Measurements from ENCODE around the gene IFNL4. TPM values are rescaled to one million over a fixed set of nuclear protein-coding genes. Genes with fewer than 3 reads are reported as not detected.
A peak's percentile ranks its signal among the peaks of the same experiment; 100 is the strongest.
"Not testable (repeated sequence)": the region's sequence is repeated elsewhere in the genome, so short reads cannot be mapped to it uniquely, and the experiment has no call there.

Gene IFNL4
- total RNA-seq, 8 experiments from 2014 or later = 0.14 to 0.19 (median 0.17) TPM; not detected in 5

GRCh38 chr19:39268531-39269223 lies 20.0 kb upstream of the IFNL4 start:
- 0% methylated on average over 1 of the region's 10 CpGs; no CpG with 5 or more reads in 9 of the 10 experiments for WGBS, 10 experiments
- H3K27ac ChIP-seq; H3K4me3 ChIP-seq; in situ Hi-C loops (cut with MboI; ENCODE audit: low pct_unique_long_range_greater_than_20kb in 2 of 9, low sequenced_read_pairs in 9 of 9, unreplicated experiment in 9 of 9); H3K4me1 ChIP-seq (replicated peaks in 1 of 2); ATAC-seq (replicated peaks in 6 of 8): not testable (repeated sequence)

- in situ Hi-C loops (cut with MboI; ENCODE audit: low pct_unique_long_range_greater_than_20kb in 2 of 9, low sequenced_read_pairs in 9 of 9, unreplicated experiment in 9 of 9); H3K4me3 ChIP-seq; H3K27ac ChIP-seq; H3K4me1 ChIP-seq (replicated peaks in 1 of 2): not testable (repeated sequence)
- no CpG with 5 or more reads among the region's 1 CpG for WGBS, 10 experiments
- ATAC-seq (replicated peaks in 6 of 8) = peak in 3 of 8 experiments; percentile 22 to 45 (median 27)
Measured at GRCh38 chr19:39268085-39268484, 19.4 kb upstream of the IFNL4 start, which contains the start of gene IFNL2. Gene IFNL2, plus strand, starts transcription at chr19:39268396. Its CDS starts 173 bp downstream, at chr19:39268569.

- no peak overlapping the region for H3K4me3 ChIP-seq
- in situ Hi-C loops (cut with MboI; ENCODE audit: low pct_unique_long_range_greater_than_20kb in 2 of 9, low sequenced_read_pairs in 9 of 9, unreplicated experiment in 9 of 9) = no loop called here
- 10 to 51% (median 14%) methylated on average over 5 to 21 of the region's 39 CpGs; no CpG with 5 or more reads in 7 of the 10 experiments for WGBS, 10 experiments
- ATAC-seq (replicated peaks in 6 of 8) = peak in 6 of 8 experiments; percentile 6 to 56 (median 34)
- H3K4me1 ChIP-seq (replicated peaks in 1 of 2) = peaks cover 0 to 8% of the 10 kb centered on the region in 2 donors
- no peak overlapping the region for H3K27ac ChIP-seq
Measured at GRCh38 chr19:39265321-39265916, 16.8 kb upstream of the IFNL4 start.

GRCh38 chr19:39264306-39265290 lies 15.9 kb upstream of the IFNL4 start:
- 3 to 14% (median 9%) methylated on average over 5 to 21 of the region's 102 CpGs; no CpG with 5 or more reads in 6 of the 10 experiments for WGBS, 10 experiments
- Histone ChIP-seq H3K27ac (no peak overlapping the region), H3K4me3 (no peak overlapping the region), H3K4me1 (replicated peaks in 1 of 2) (peaks cover 0 to 8% of the 10 kb centered on the region in 2 donors)
- peak; percentile 18 to 93 (median 84) for ATAC-seq (replicated peaks in 6 of 8)
- in situ Hi-C loops (cut with MboI; ENCODE audit: low pct_unique_long_range_greater_than_20kb in 2 of 9, low sequenced_read_pairs in 9 of 9, unreplicated experiment in 9 of 9) = no loop called here

- H3K4me1 ChIP-seq (replicated peaks in 1 of 2) = peaks cover 0 to 8% of the 10 kb centered on the region in 2 donors
- in situ Hi-C loops (cut with MboI; ENCODE audit: low pct_unique_long_range_greater_than_20kb in 2 of 9, low sequenced_read_pairs in 9 of 9, unreplicated experiment in 9 of 9) = no loop called here
- H3K4me3 ChIP-seq = no peak overlapping the region
- 0 to 14% (median 0%) methylated on average over 3 to 4 of the region's 17 CpGs; no CpG with 5 or more reads in 7 of the 10 experiments for WGBS, 10 experiments
- no peak overlapping the region for H3K27ac ChIP-seq
- peak in 4 of 8 experiments; percentile 4 to 31 (median 6) for ATAC-seq (replicated peaks in 6 of 8)
Measured at GRCh38 chr19:39263912-39264305, 15.3 kb upstream of the IFNL4 start.

- no peak for ATAC-seq (replicated peaks in 6 of 8)
- 37 to 83% (median 58%) methylated on average over 1 to 4 of the region's 4 CpGs; no CpG with 5 or more reads in 1 of the 10 experiments for WGBS, 10 experiments
- in situ Hi-C loops (cut with MboI; ENCODE audit: low pct_unique_long_range_greater_than_20kb in 2 of 9, low sequenced_read_pairs in 9 of 9, unreplicated experiment in 9 of 9) = no loop called here
- Histone ChIP-seq H3K4me3 (no peak overlapping the region), H3K4me1 (replicated peaks in 1 of 2) (peaks cover 6 to 13% of the 10 kb centered on the region in 2 donors), H3K27ac (no peak overlapping the region)
Measured at GRCh38 chr19:39262496-39262895, 13.8 kb upstream of the IFNL4 start.

GRCh38 chr19:39261704-39262103 lies 13.0 kb upstream of the IFNL4 start:
- in situ Hi-C loops (cut with MboI; ENCODE audit: low pct_unique_long_range_greater_than_20kb in 2 of 9, low sequenced_read_pairs in 9 of 9, unreplicated experiment in 9 of 9) = no loop called here
- 28 to 100% (median 67%) methylated on average over 1 to 3 of the region's 3 CpGs; no CpG with 5 or more reads in 2 of the 10 experiments for WGBS, 10 experiments
- Histone ChIP-seq H3K4me1 (replicated peaks in 1 of 2) (peaks cover 6 to 13% of the 10 kb centered on the region in 2 donors), H3K27ac (no peak overlapping the region), H3K4me3 (no peak overlapping the region)
- ATAC-seq (replicated peaks in 6 of 8) = no peak

GRCh38 chr19:39257227-39257626 lies 8.6 kb upstream of the IFNL4 start:
- ATAC-seq (replicated peaks in 6 of 8) = no peak
- 90 to 100% (median 100%) methylated on average over 1 to 2 of the region's 4 CpGs; no CpG with 5 or more reads in 5 of the 10 experiments for WGBS, 10 experiments
- Histone ChIP-seq H3K27ac (no peak overlapping the region), H3K4me1 (replicated peaks in 1 of 2) (peaks cover 6% of the 10 kb centered on the region in 2 donors), H3K4me3 (no peak overlapping the region)
- in situ Hi-C loops (cut with MboI; ENCODE audit: low pct_unique_long_range_greater_than_20kb in 2 of 9, low sequenced_read_pairs in 9 of 9, unreplicated experiment in 9 of 9) = no loop called here

- Histone ChIP-seq H3K4me3 (no peak overlapping the region), H3K27ac (no peak overlapping the region), H3K4me1 (replicated peaks in 1 of 2) (peaks cover 6% of the 10 kb centered on the region in 2 donors)
- 40 to 100% (median 69%) methylated on average over 1 to 14 of the region's 29 CpGs; no CpG with 5 or more reads in 1 of the 10 experiments for WGBS, 10 experiments
- no peak for ATAC-seq (replicated peaks in 6 of 8)
- in situ Hi-C loops (cut with MboI; ENCODE audit: low pct_unique_long_range_greater_than_20kb in 2 of 9, low sequenced_read_pairs in 9 of 9, unreplicated experiment in 9 of 9) = no loop called here
Measured at GRCh38 chr19:39254531-39255345, 6.1 kb upstream of the IFNL4 start.

GRCh38 chr19:39253374-39254149 lies 4.9 kb upstream of the IFNL4 start:
- in situ Hi-C loops (cut with MboI; ENCODE audit: low pct_unique_long_range_greater_than_20kb in 2 of 9, low sequenced_read_pairs in 9 of 9, unreplicated experiment in 9 of 9) = no loop called here
- Histone ChIP-seq H3K4me3 (no peak overlapping the region), H3K27ac (no peak overlapping the region), H3K4me1 (replicated peaks in 1 of 2) (peaks cover 6% of the 10 kb centered on the region in 2 donors)
- WGBS, 10 experiments = 32 to 84% (median 59%) methylated on average over 3 to 6 of the region's 8 CpGs; no CpG with 5 or more reads in 1 of the 10 experiments
- ATAC-seq (replicated peaks in 6 of 8) = no peak

GRCh38 chr19:39252458-39252857 lies 3.8 kb upstream of the IFNL4 start:
- Histone ChIP-seq H3K4me1 (replicated peaks in 1 of 2) (no peaks in the 10 kb centered on the region), H3K27ac (no peak overlapping the region), H3K4me3 (no peak overlapping the region)
- no peak for ATAC-seq (replicated peaks in 6 of 8)
- in situ Hi-C loops (cut with MboI; ENCODE audit: low pct_unique_long_range_greater_than_20kb in 2 of 9, low sequenced_read_pairs in 9 of 9, unreplicated experiment in 9 of 9) = no loop called here
- 5 to 67% (median 46%) methylated on average over 1 to 3 of the region's 3 CpGs; no CpG with 5 or more reads in 2 of the 10 experiments for WGBS, 10 experiments
